Lower lobe of right lung (tissue), 2 donors: Measurements from ENCODE around the gene SGCB. TPM values are rescaled to one million over a fixed set of nuclear protein-coding genes. Genes with fewer than 3 reads are reported as not detected.

Experiments used
- ATAC-seq, 2 donors: fragments of 200-7000 bp; cut with Tn5 transposase; one replicate each; pipeline ENCODE4 v1.9.1; 2020 to 2022; ENCODE audit warnings: mild to moderate bottlenecking in 2 of 2, moderate library complexity in 2 of 2
- DNase-seq: peaks from one replicate; pipeline ENCODE4 v3.0.0-alpha.2; 2020
- H3K27ac ChIP-seq: fragments of 200-600 bp; one replicate; pipeline ENCODE4 v1.8.0; 2022
- H3K27me3 ChIP-seq: fragments of 200-600 bp; one replicate; pipeline ENCODE4 v1.8.0; 2022; ENCODE audit warnings: low read depth
- H3K36me3 ChIP-seq: fragments of 200-600 bp; one replicate; pipeline ENCODE4 v1.8.0; 2022; ENCODE audit warnings: mild to moderate bottlenecking
- H3K4me1 ChIP-seq: fragments of 200-600 bp; one replicate; pipeline ENCODE4 v1.8.0; 2022
- H3K4me3 ChIP-seq: fragments of 200-600 bp; one replicate; pipeline ENCODE4 v1.8.0; 2022; ENCODE audit warnings: mild to moderate bottlenecking
- H3K9me3 ChIP-seq: fragments of 200-600 bp; one replicate; pipeline ENCODE4 v1.8.0; 2022
- CTCF ChIP-seq: fragments of 200-600 bp; IDR thresholded peaks from one replicate; pipeline ENCODE4 v1.8.0; 2022; ENCODE audit warnings: antibody characterized with exemption, mild to moderate bottlenecking
- intact Hi-C: fragments of 100-400 bp; cut with DNase I; formaldehyde crosslinking; loops from one replicate; pipeline ENCODE4 v1.11.0; 2022
- total RNA-seq: library from RNA; stranded (reverse); fragmentation: NEBNext Ultra II Directional; extraction: Animal tissue kit (Norgen Biotek cat#: 25700); gene quantifications from one replicate; pipeline ENCODE4 v1.2.1, GENCODE V29; 2021
- donor health status: DM: no; HTN: yes; CAD: no; lungs with severe emphysema.

SGCB gene
- total RNA-seq, 1 donor from 2014 or later: 23.3 TPM

- no peak for TF ChIP-seq CTCF
- Histone ChIP-seq H3K9me3 (no peaks in the 10 kb centered on the region), H3K27ac (no peak overlapping the region), H3K27me3 (peaks cover 12% of the 10 kb centered on the region), H3K4me3 (no peak overlapping the region), H3K4me1 (peaks cover 27% of the 10 kb centered on the region), H3K36me3 (no peaks in the 10 kb centered on the region)
- ATAC-seq: no peak
- intact Hi-C loops: no loop called here
- DNase-seq: no peak
Observed at GRCh38 chr4:52054254-52054653, 16.2 kb upstream of the SGCB start.

- H3K9me3 ChIP-seq: no peaks in the 10 kb centered on the region
- TF ChIP-seq CTCF: no peak
- intact Hi-C loops: no loop called here
- H3K27ac ChIP-seq: peak overlapping the region; percentile 29
- DNase-seq (no peak), ATAC-seq (peak; percentile 64 to 82)
- peaks cover 16% of the 10 kb centered on the region for H3K27me3 ChIP-seq
- peak overlapping the region; percentile 63 for H3K4me3 ChIP-seq
- peaks cover 12% of the 10 kb centered on the region for H3K4me1 ChIP-seq
- H3K36me3 ChIP-seq: no peaks in the 10 kb centered on the region
Observed at GRCh38 chr4:52052475-52052780, 14.3 kb upstream of the SGCB start.

- peak; percentile 84 for DNase-seq
- peak; percentile 95 to 96 for ATAC-seq
- no peaks in the 10 kb centered on the region for H3K9me3 ChIP-seq
- TF ChIP-seq CTCF: no peak
- peak overlapping the region; percentile 63 for H3K4me3 ChIP-seq
- H3K4me1 ChIP-seq: peaks cover 6% of the 10 kb centered on the region
- H3K36me3 ChIP-seq: no peaks in the 10 kb centered on the region
- peaks cover 16% of the 10 kb centered on the region for H3K27me3 ChIP-seq
- intact Hi-C loops: no loop called here
- peak overlapping the region; percentile 29 for H3K27ac ChIP-seq
Observed at GRCh38 chr4:52051615-52052474, 13.7 kb upstream of the SGCB start.

- peaks cover 16% of the 10 kb centered on the region for H3K27me3 ChIP-seq
- peaks cover 4% of the 10 kb centered on the region for H3K4me1 ChIP-seq
- intact Hi-C loops: no loop called here
- DNase-seq: peak; percentile 52
- no peaks in the 10 kb centered on the region for H3K9me3 ChIP-seq
- peak; percentile 88 to 90 for ATAC-seq
- H3K36me3 ChIP-seq: no peaks in the 10 kb centered on the region
- H3K27ac ChIP-seq: peak within 1 kb of the TSS; percentile 29
- no peak for TF ChIP-seq CTCF
- peak within 1 kb of the TSS; percentile 63 for H3K4me3 ChIP-seq
Observed at GRCh38 chr4:52051213-52051614, 13.1 kb upstream of the SGCB start, which contains the start of gene SPATA18. TSS of gene SPATA18 (plus strand) at chr4:52051304. CDS start at chr4:52051705, 401 bp downstream.

- H3K27ac ChIP-seq: no peak overlapping the region
- no peak for TF ChIP-seq CTCF
- peaks cover 16% of the 10 kb centered on the region for H3K27me3 ChIP-seq
Observed at GRCh38 chr4:52049266-52049665, 11.2 kb upstream of the SGCB start.

More at GRCh38 chr4:52049266-52049665, 11.2 kb upstream of the SGCB start:
- peaks cover 4% of the 10 kb centered on the region for H3K4me1 ChIP-seq
- no peaks in the 10 kb centered on the region for H3K36me3 ChIP-seq
- H3K9me3 ChIP-seq: no peaks in the 10 kb centered on the region
- no peak for DNase-seq
- no peak overlapping the region for H3K4me3 ChIP-seq
- intact Hi-C loops: no loop called here
- no peak for ATAC-seq
